HepG2 (cell line): ENCODE results near the gene MYL9.
A peak's percentile ranks its signal among the peaks of the same experiment; 100 is the strongest.

ENCODE experiments used
- BHLHE40 ChIP-seq: IDR thresholded peaks from 2 replicates; pipeline ENCODE4 v1.6.1; 2011; ENCODE audit warnings: low read length, improper control_type of control experiment
- CEBPZ ChIP-seq: IDR thresholded peaks from 2 replicates; pipeline ENCODE4 v1.6.1; 2012; ENCODE audit warnings: low read length, improper control_type of control experiment
- CTCF ChIP-seq: sonication (generic); formaldehyde crosslinking; IDR thresholded peaks from 2 replicates; pipeline ENCODE4 v1.5.0; 2020; ENCODE audit warnings: mild to moderate bottlenecking, missing genetic modification reagents, moderate library complexity
- GPBP1L1 ChIP-seq: sonication (generic); formaldehyde crosslinking; IDR thresholded peaks from 2 replicates; pipeline ENCODE4 v1.5.0; 2020; ENCODE audit warnings: mild to moderate bottlenecking, missing genetic modification reagents
- NR1H2 ChIP-seq: sonication (generic); formaldehyde crosslinking; IDR thresholded peaks from 2 replicates; pipeline ENCODE4 v1.8.1; 2022; ENCODE audit warnings: low read depth, missing genetic modification reagents, borderline replicate concordance
- POLR2G ChIP-seq: fragments of 200-400 bp; formaldehyde crosslinking; IDR thresholded peaks from 2 replicates; pipeline ENCODE4 v1.6.1; 2018; ENCODE audit warnings: mild to moderate bottlenecking, low read depth, low read length, moderate library complexity
- ZNF547 ChIP-seq: sonication (generic); formaldehyde crosslinking; IDR thresholded peaks from 2 replicates; pipeline ENCODE4 v1.5.1; 2020; ENCODE audit warnings: mild to moderate bottlenecking, missing genetic modification reagents

GRCh38 chr20:36591854-36592641 lies 50.7 kb downstream of the MYL9 start:
- TF ChIP-seq ZNF547 (CRISPR knock-in tag) (no peak), NR1H2 (CRISPR knock-in tag) (no peak), POLR2G (no peak), GPBP1L1 (CRISPR knock-in tag) (no peak), CTCF (peak; percentile 79), BHLHE40 (no peak), CEBPZ (no peak)
